Measurements from ENCODE around the gene RNF10.

DNA sequence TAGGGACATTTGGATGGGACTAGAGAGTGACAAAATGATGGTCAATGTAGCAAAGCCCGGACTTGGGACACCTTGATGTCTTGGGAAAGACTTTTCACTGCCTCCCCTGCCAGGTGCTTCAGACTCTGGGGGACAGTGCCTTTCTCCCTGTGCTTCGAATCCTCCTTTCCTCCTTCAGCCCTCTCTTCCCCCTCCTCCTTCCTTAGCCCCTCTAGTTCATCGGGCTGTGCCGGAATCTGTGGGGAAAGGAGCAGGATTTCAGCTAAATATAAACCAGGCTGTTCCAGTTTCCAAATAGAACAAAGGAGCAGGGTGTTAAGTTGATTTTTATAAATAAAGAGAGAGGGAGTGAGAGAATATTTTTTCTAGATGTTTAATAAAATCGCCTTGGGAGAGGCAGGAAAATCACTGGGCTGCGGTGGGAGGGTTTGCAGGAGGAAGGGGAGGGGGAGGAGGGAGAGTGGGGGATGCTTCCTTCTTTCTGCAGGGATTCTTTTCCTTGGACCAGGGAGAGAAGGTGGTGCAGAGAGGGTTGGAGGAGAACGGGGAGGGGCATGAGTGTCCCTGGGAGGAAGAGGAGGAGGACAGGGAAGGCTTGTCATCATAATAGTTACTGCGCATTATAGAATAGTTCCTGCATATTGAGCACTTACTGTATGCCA is 84.9 kb downstream of the RNF10 start:
- TF ChIP-seq, protein P1, sequence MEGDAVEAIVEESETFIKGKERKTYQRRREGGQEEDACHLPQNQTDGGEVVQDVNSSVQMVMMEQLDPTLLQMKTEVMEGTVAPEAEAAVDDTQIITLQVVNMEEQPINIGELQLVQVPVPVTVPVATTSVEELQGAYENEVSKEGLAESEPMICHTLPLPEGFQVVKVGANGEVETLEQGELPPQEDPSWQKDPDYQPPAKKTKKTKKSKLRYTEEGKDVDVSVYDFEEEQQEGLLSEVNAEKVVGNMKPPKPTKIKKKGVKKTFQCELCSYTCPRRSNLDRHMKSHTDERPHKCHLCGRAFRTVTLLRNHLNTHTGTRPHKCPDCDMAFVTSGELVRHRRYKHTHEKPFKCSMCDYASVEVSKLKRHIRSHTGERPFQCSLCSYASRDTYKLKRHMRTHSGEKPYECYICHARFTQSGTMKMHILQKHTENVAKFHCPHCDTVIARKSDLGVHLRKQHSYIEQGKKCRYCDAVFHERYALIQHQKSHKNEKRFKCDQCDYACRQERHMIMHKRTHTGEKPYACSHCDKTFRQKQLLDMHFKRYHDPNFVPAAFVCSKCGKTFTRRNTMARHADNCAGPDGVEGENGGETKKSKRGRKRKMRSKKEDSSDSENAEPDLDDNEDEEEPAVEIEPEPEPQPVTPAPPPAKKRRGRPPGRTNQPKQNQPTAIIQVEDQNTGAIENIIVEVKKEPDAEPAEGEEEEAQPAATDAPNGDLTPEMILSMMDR (IDR thresholded peaks at IDR 0.05; ENCODE audit: insufficient read depth, low read depth, low read length) = no peak
- no peak for TF ChIP-seq EZH2 (IDR thresholded peaks at IDR 0.05; ENCODE audit: insufficient read depth, low read length)
